Neural crest cell (in vitro differentiated cells): ENCODE data around the gene PELO. TPM values are rescaled to one million over a fixed set of nuclear protein-coding genes. Genes with fewer than 3 reads are reported as not detected.
"Not testable (repeated sequence)": the region's sequence is repeated elsewhere in the genome, so short reads cannot be mapped to it uniquely, and the experiment has no call there.

Experiments
- DNase-seq: peaks from one replicate; pipeline ENCODE4 v3.0.0; 2021; ENCODE audit warnings: low read depth, mixed read lengths, low spot score
- H3K27ac Mint-ChIP-seq: one replicate; pipeline ENCODE4 v1.8.0; 2021; ENCODE audit warnings: mild to moderate bottlenecking, mixed read lengths; ENCODE audit not compliant: unreplicated experiment
- H3K27me3 Mint-ChIP-seq: 2 replicates; pipeline ENCODE4 v1.8.0; 2021; ENCODE audit warnings: low read depth, mild to moderate bottlenecking, mixed read lengths
- H3K36me3 Mint-ChIP-seq: 2 replicates; pipeline ENCODE4 v1.8.0; 2021; ENCODE audit warnings: low read depth, mild to moderate bottlenecking, mixed read lengths
- H3K4me1 Mint-ChIP-seq: 2 replicates; pipeline ENCODE4 v1.8.0; 2021; ENCODE audit warnings: mixed read lengths
- H3K4me3 Mint-ChIP-seq: one replicate; pipeline ENCODE4 v1.8.0; 2021; ENCODE audit warnings: mild to moderate bottlenecking, mixed read lengths
- H3K9me3 Mint-ChIP-seq: 2 replicates; pipeline ENCODE4 v1.8.0; 2021; ENCODE audit warnings: mixed read lengths
- total RNA-seq: library from RNA; stranded (reverse); gene quantifications from 2 replicates; pipeline ENCODE4 v1.2.1, GENCODE V29; 2021
- TF ChIP-seq, protein P1 (sequence below): fragments of 200-600 bp; sonication (generic); conservative IDR thresholded peaks from 2 replicates; pipeline ENCODE4 v1.5.0; 2021; ENCODE audit warnings: antibody characterized with exemption, mild to moderate bottlenecking

Gene PELO
- total RNA-seq, 1 donor from 2014 or later, result 11.8 TPM

- Mint-ChIP-seq H3K36me3 (no peaks in the 10 kb centered on the region), H3K27me3 (no peaks in the 10 kb centered on the region), H3K9me3 (peaks cover 2% of the 10 kb centered on the region), H3K4me1 (no peaks in the 10 kb centered on the region), H3K27ac (no peak overlapping the region), H3K4me3 (no peak overlapping the region)
- TF ChIP-seq, protein P1, sequence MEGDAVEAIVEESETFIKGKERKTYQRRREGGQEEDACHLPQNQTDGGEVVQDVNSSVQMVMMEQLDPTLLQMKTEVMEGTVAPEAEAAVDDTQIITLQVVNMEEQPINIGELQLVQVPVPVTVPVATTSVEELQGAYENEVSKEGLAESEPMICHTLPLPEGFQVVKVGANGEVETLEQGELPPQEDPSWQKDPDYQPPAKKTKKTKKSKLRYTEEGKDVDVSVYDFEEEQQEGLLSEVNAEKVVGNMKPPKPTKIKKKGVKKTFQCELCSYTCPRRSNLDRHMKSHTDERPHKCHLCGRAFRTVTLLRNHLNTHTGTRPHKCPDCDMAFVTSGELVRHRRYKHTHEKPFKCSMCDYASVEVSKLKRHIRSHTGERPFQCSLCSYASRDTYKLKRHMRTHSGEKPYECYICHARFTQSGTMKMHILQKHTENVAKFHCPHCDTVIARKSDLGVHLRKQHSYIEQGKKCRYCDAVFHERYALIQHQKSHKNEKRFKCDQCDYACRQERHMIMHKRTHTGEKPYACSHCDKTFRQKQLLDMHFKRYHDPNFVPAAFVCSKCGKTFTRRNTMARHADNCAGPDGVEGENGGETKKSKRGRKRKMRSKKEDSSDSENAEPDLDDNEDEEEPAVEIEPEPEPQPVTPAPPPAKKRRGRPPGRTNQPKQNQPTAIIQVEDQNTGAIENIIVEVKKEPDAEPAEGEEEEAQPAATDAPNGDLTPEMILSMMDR, result no peak
- DNase-seq, result no peak
These were observed 43.7 kb upstream of the PELO start for GRCh38 chr5:52743970-52744369.

GRCh38 chr5:52744867-52745458 is 42.8 kb upstream of the PELO start:
- H3K27ac Mint-ChIP-seq, result not testable (repeated sequence)

DNA sequence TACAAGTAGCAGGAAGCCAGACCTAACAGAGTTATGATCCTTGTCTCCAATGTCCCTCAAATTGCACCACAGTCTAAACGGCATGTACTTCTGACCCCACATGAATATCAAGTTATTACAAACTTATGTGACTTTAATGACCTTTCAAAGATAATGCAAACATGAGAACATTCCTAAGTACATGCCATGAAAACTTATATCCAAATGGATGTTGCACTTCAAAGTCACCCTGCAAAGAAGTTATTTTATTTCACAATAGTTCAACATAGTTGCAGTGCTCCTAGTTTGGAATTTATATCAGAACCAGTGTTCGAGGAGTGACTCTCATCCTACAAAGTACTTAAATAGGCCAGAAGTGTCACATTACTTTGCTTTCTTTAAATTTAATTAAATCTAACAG is 41.2 kb upstream of the PELO start:
- no peaks in the 10 kb centered on the region for H3K27me3 Mint-ChIP-seq
- no peaks in the 10 kb centered on the region for H3K4me1 Mint-ChIP-seq
- TF ChIP-seq, protein P1, result no peak
- no peak overlapping the region for H3K27ac Mint-ChIP-seq
- DNase-seq, result no peak
- H3K36me3 Mint-ChIP-seq, result no peaks in the 10 kb centered on the region
- H3K4me3 Mint-ChIP-seq, result no peak overlapping the region
- H3K9me3 Mint-ChIP-seq, result peaks cover 2% of the 10 kb centered on the region

More at GRCh38 chr5:52744867-52745458, 42.8 kb upstream of the PELO start:
- H3K9me3 Mint-ChIP-seq, H3K27me3 Mint-ChIP-seq, H3K4me3 Mint-ChIP-seq, H3K4me1 Mint-ChIP-seq, DNase-seq, H3K36me3 Mint-ChIP-seq: not testable (repeated sequence)

- no peak overlapping the region for H3K4me3 Mint-ChIP-seq
- H3K9me3 Mint-ChIP-seq, result no peaks in the 10 kb centered on the region
- TF ChIP-seq, protein P1, result no peak
- no peak overlapping the region for H3K27ac Mint-ChIP-seq
- no peak for DNase-seq
- H3K27me3 Mint-ChIP-seq, result no peaks in the 10 kb centered on the region
- no peaks in the 10 kb centered on the region for H3K36me3 Mint-ChIP-seq
- H3K4me1 Mint-ChIP-seq, result no peaks in the 10 kb centered on the region
These were observed 39.1 kb upstream of the PELO start for GRCh38 chr5:52748590-52748989.

GRCh38 chr5:52749666-52750065 is 38.0 kb upstream of the PELO start:
- no peak for DNase-seq
- H3K9me3 Mint-ChIP-seq, result no peaks in the 10 kb centered on the region
- TF ChIP-seq, protein P1, result no peak
- H3K36me3 Mint-ChIP-seq, result no peaks in the 10 kb centered on the region
- no peak overlapping the region for H3K27ac Mint-ChIP-seq
- no peak overlapping the region for H3K4me3 Mint-ChIP-seq
- H3K27me3 Mint-ChIP-seq, result no peaks in the 10 kb centered on the region
- no peaks in the 10 kb centered on the region for H3K4me1 Mint-ChIP-seq

- Mint-ChIP-seq H3K27ac (no peak overlapping the region), H3K9me3 (no peaks in the 10 kb centered on the region), H3K36me3 (no peaks in the 10 kb centered on the region), H3K4me1 (no peaks in the 10 kb centered on the region), H3K27me3 (no peaks in the 10 kb centered on the region), H3K4me3 (no peak overlapping the region)
- TF ChIP-seq, protein P1, result no peak
- no peak for DNase-seq
These were observed 36.6 kb upstream of the PELO start for GRCh38 chr5:52751137-52751536.
